Uterus (tissue), 4 donors: Measurements from ENCODE around the gene RNU5D-1. TPM values are rescaled to one million over a fixed set of nuclear protein-coding genes. Genes with fewer than 3 reads are reported as not detected.
"Not testable (repeated sequence)": the region's sequence is repeated elsewhere in the genome, so short reads cannot be mapped to it uniquely, and the experiment has no call there.

Source experiments
- DNase-seq, 2 donors: peaks; one replicate each; pipeline ENCODE4 v3.0.0-alpha.2; 2019 to 2020
- H3K27ac ChIP-seq, 2 donors: fragments of 200-600 bp; sonication (generic); 1 replicate in 1 of 2; 2 replicates in 1 of 2; pipeline ENCODE4 v1.5.1; 2016 to 2018
- H3K27me3 ChIP-seq, 2 donors: fragments of 200-600 bp; sonication (generic); one replicate each; pipeline ENCODE4 v1.5.1; 2018 to 2019; ENCODE audit warnings: control low read depth in 1 of 2
- H3K36me3 ChIP-seq, 2 donors: fragments of 200-600 bp; sonication (generic); one replicate each; pipeline ENCODE4 v1.5.1; 2019; ENCODE audit warnings: control low read depth in 1 of 2
- H3K4me1 ChIP-seq, 2 donors: fragments of 200-600 bp; sonication (generic); one replicate each; pipeline ENCODE4 v1.5.1; 2018 to 2019; ENCODE audit warnings: control low read depth in 1 of 2
- H3K4me3 ChIP-seq, 2 donors: fragments of 200-600 bp; sonication (generic); 1 replicate in 1 of 2; 2 replicates in 1 of 2; pipeline ENCODE4 v1.5.1; 2018 to 2019; ENCODE audit warnings: mild to moderate bottlenecking in 1 of 2
- H3K9me3 ChIP-seq, 2 donors: fragments of 200-600 bp; sonication (generic); one replicate each; pipeline ENCODE4 v1.5.1; 2019; ENCODE audit warnings: control low read depth in 1 of 2
- CTCF ChIP-seq, 4 experiments: fragments of 200-600 bp in 2 of 4; fragments of 450-650 bp in 2 of 4; sonication (generic) in 2 of 4; IDR thresholded peaks; one replicate each; pipeline ENCODE4 v1.5.1; 2016 to 2019; ENCODE audit warnings: antibody characterized with exemption in 4 of 4, mild to moderate bottlenecking in 2 of 4, moderate library complexity in 1 of 4
- POLR2A ChIP-seq, 2 donors: fragments of 450-650 bp; IDR thresholded peaks; one replicate each; pipeline ENCODE4 v1.6.1; 2016; ENCODE audit warnings: antibody characterized with exemption in 2 of 2, mild to moderate bottlenecking in 1 of 2, moderate library complexity in 1 of 2
- intact Hi-C: fragments of 100-400 bp; cut with DNase I; formaldehyde crosslinking; loops from one replicate; pipeline ENCODE4 v1.15.1; 2023; ENCODE audit warnings: low total_unique reads
- total RNA-seq, 4 donors: library from RNA; depleted of rRNA in 3 of 4; stranded (reverse); fragments of >200 nt in 3 of 4; gene quantifications; one replicate each; pipeline versions ENCODE4 v1.1.0 to v1.2.4, GENCODE V29; 2014 to 2023
- donor health status: DM: yes; HTN: yes; CAD: no.

The RNU5D-1 gene
- total RNA-seq, 4 donors from 2014 or later = not detected

DNA sequence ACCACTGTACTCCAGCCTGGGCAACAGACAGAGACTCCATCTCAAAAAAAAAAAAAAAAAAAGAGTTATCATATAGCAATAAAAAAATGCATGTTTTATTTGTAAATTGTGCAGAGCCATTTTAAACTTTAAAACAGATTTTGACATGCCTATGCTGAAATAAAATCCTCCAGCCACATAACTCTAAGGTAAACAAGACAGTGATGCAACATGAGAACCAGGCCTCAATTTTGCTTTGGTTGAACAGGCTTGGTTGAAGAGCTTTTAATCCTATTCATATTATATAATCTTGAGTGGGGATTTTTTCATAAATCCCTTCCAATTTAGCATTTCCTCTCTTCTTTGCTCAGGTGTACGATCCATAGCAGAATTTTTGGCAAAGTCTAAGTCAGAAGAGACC, 30.4 kb downstream of the RNU5D-1 start:
- no peak overlapping the region for H3K4me3 ChIP-seq
- H3K4me1 ChIP-seq = no peaks in the 10 kb centered on the region
- H3K9me3 ChIP-seq = no peaks in the 10 kb centered on the region
- TF ChIP-seq CTCF (IDR thresholded peaks at IDR 0.05) (no peak), POLR2A (IDR thresholded peaks at IDR 0.05) (no peak)
- H3K27me3 ChIP-seq = no peaks in the 10 kb centered on the region
- H3K36me3 ChIP-seq = no peaks in the 10 kb centered on the region
- intact Hi-C loops = no loop called here
- no peak overlapping the region for H3K27ac ChIP-seq
- no peak for DNase-seq

- DNase-seq, H3K4me1 ChIP-seq, H3K9me3 ChIP-seq, intact Hi-C loops, H3K4me3 ChIP-seq, H3K36me3 ChIP-seq, H3K27me3 ChIP-seq, H3K27ac ChIP-seq: not testable (repeated sequence)
Measured at GRCh38 chr1:44699375-44699774, 31.6 kb downstream of the RNU5D-1 start.

- DNase-seq = no peak
- no peak overlapping the region for H3K4me3 ChIP-seq
- no peaks in the 10 kb centered on the region for H3K36me3 ChIP-seq
- H3K27ac ChIP-seq = no peak overlapping the region
- H3K9me3 ChIP-seq = no peaks in the 10 kb centered on the region
- intact Hi-C loops = no loop called here
- no peaks in the 10 kb centered on the region for H3K27me3 ChIP-seq
- TF ChIP-seq CTCF (IDR thresholded peaks at IDR 0.05) (no peak), POLR2A (IDR thresholded peaks at IDR 0.05) (no peak)
- no peaks in the 10 kb centered on the region for H3K4me1 ChIP-seq
Measured at GRCh38 chr1:44698138-44698537, 32.8 kb downstream of the RNU5D-1 start.

GRCh38 chr1:44696789-44697345, 34.1 kb downstream of the RNU5D-1 start:
- intact Hi-C loops = no loop called here

DNA sequence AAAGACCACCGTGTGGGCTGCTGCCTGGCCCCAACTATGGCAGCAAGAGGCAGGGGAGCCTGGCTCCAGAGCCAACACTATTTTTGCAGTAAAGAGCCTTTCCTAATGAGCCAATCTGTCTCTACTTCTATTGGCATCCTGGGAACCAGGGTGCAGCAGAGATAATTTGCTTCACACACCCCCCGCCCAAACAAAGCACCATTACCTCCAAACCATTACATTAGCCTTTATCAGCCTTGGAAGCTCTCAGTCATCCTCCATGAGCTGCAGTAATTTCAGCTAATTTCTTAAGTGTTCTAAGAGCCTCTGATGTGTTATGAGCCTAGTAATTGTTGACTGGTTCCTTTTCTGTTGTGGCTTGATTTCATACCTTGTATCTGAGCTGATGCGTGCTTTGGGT, 34.9 kb downstream of the RNU5D-1 start:
- no peak for DNase-seq
- Histone ChIP-seq H3K27ac (no peak overlapping the region), H3K36me3 (no peaks in the 10 kb centered on the region), H3K27me3 (no peaks in the 10 kb centered on the region), H3K4me3 (no peak overlapping the region), H3K4me1 (no peaks in the 10 kb centered on the region), H3K9me3 (no peaks in the 10 kb centered on the region)
- TF ChIP-seq CTCF (IDR thresholded peaks at IDR 0.05) = no peak
- no peak for TF ChIP-seq POLR2A (IDR thresholded peaks at IDR 0.05)
- intact Hi-C loops = no loop called here

More at GRCh38 chr1:44696789-44697345, 34.1 kb downstream of the RNU5D-1 start:
- TF ChIP-seq CTCF (IDR thresholded peaks at IDR 0.05) (no peak), POLR2A (IDR thresholded peaks at IDR 0.05) (no peak)
- no peak for DNase-seq
- Histone ChIP-seq H3K9me3 (no peaks in the 10 kb centered on the region), H3K27me3 (no peaks in the 10 kb centered on the region), H3K4me1 (no peaks in the 10 kb centered on the region), H3K27ac (no peak overlapping the region), H3K36me3 (no peaks in the 10 kb centered on the region), H3K4me3 (no peak overlapping the region)

- no peaks in the 10 kb centered on the region for H3K4me1 ChIP-seq
- no peak overlapping the region for H3K4me3 ChIP-seq
- no peaks in the 10 kb centered on the region for H3K36me3 ChIP-seq
- DNase-seq = no peak
- intact Hi-C loops = no loop called here
- no peaks in the 10 kb centered on the region for H3K9me3 ChIP-seq
- no peak overlapping the region for H3K27ac ChIP-seq
- no peaks in the 10 kb centered on the region for H3K27me3 ChIP-seq
- TF ChIP-seq CTCF (IDR thresholded peaks at IDR 0.05) (no peak), POLR2A (IDR thresholded peaks at IDR 0.05) (no peak)
Measured at GRCh38 chr1:44695671-44696070, 35.3 kb downstream of the RNU5D-1 start.
